ENCODE measurements around the gene ADCY10. TPM values are rescaled to one million over a fixed set of nuclear protein-coding genes. Genes with fewer than 3 reads are reported as not detected.

ADCY10 gene
- total and polyA plus RNA-seq, 2 donors (not counting 1 experiment from before 2014, with no cell fraction given), result 0.09 to 0.17 TPM

DNA sequence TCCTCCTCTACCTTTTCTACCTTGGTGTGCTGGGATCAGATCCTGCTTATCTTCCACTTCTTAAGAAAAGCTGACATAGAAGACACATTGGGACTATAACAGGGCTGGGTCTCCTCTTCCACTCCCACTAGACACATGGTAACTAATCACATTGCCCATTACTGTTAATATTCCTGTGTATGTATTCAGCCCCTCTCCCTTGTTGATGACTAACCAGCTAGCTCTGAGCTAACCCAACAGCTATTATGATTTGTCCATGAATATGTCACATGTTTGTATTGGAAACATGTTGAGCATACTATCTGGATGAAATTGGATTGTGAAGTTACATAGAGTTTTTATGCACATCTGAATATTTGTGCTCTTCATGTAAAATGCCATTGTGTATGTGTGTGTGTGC lies 139.2 kb downstream of the ADCY10 start:
- no peak for TF ChIP-seq EZH2 (IDR thresholded peaks at IDR 0.05; ENCODE audit: low read length, missing control alignments)
- no peak for TF ChIP-seq CTCF (conservative IDR thresholded peaks at IDR 0.05 in 1 of 2, IDR thresholded peaks at IDR 0.05 in 1 of 2; ENCODE audit: low read depth in 1 of 2, low read length in 2 of 2)
- DNase-seq (ENCODE audit: low read depth in 2 of 2), result peak in 1 of 2 donors; percentile 59
- H3K9me3 ChIP-seq (ENCODE audit: control insufficient read depth, insufficient read depth, low read depth, low read length), result no peaks in the 10 kb centered on the region
- H3K4me3 ChIP-seq (replicated peaks in 1 of 4; ENCODE audit: control extremely low read depth in 1 of 4, insufficient read depth in 1 of 4, low read depth in 3 of 4, low read length in 4 of 4), result no peak overlapping the region
- peaks cover 4% of the 10 kb centered on the region for H3K36me3 ChIP-seq (ENCODE audit: control insufficient read depth, insufficient read depth, low read length)
- H2AFZ ChIP-seq (ENCODE audit: low read length), result no peak overlapping the region
- H3K79me2 ChIP-seq (ENCODE audit: control insufficient read depth, insufficient read depth, low read length), result no peaks in the 10 kb centered on the region
- H4K20me1 ChIP-seq (ENCODE audit: control insufficient read depth, extremely low read depth, insufficient read depth, low read length), result no peaks in the 10 kb centered on the region
- H3K4me2 ChIP-seq (ENCODE audit: extremely low read depth, insufficient read depth, low read length), result no peak overlapping the region
- H3K9ac ChIP-seq (ENCODE audit: insufficient read depth, low read length), result no peak overlapping the region
- no peak overlapping the region for H3K27ac ChIP-seq (ENCODE audit: insufficient read depth, low read length)
- no peaks in the 10 kb centered on the region for H3K27me3 ChIP-seq (ENCODE audit: control insufficient read depth, insufficient read depth, low read length)
- H3K4me1 ChIP-seq (ENCODE audit: control insufficient read depth, extremely low read depth, insufficient read depth, low read length), result peaks cover 3% of the 10 kb centered on the region

DNA sequence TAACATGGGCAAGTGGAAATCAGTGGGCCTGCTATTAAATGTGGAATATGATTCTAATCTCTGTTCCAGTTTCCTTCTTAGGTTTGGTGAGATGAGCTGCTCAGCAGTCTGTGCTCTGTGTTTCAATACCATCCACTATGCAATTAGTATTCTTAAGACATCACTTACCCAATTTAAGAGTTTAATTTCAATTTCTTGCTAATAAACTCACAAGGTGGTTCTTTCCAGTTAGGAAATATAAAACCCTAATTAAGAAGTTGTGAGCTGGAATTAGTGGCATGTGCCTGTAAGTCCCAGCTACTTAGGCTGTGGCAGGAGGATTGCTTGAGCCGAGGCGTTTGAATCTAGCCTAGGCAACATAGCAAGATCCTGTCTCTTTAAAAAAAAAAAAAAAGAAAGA lies 140.4 kb downstream of the ADCY10 start:
- no peaks in the 10 kb centered on the region for H3K9me3 ChIP-seq (ENCODE audit: control insufficient read depth, insufficient read depth, low read depth, low read length)
- no peak for TF ChIP-seq EZH2 (IDR thresholded peaks at IDR 0.05; ENCODE audit: low read length, missing control alignments)
- TF ChIP-seq CTCF (conservative IDR thresholded peaks at IDR 0.05 in 1 of 2, IDR thresholded peaks at IDR 0.05 in 1 of 2; ENCODE audit: low read depth in 1 of 2, low read length in 2 of 2), result no peak
- DNase-seq (ENCODE audit: low read depth in 2 of 2), result no peak
- H4K20me1 ChIP-seq (ENCODE audit: control insufficient read depth, extremely low read depth, insufficient read depth, low read length), result no peaks in the 10 kb centered on the region
- H3K27me3 ChIP-seq (ENCODE audit: control insufficient read depth, insufficient read depth, low read length), result no peaks in the 10 kb centered on the region
- no peak overlapping the region for H3K4me3 ChIP-seq (replicated peaks in 1 of 4; ENCODE audit: control extremely low read depth in 1 of 4, insufficient read depth in 1 of 4, low read depth in 3 of 4, low read length in 4 of 4)
- no peaks in the 10 kb centered on the region for H3K79me2 ChIP-seq (ENCODE audit: control insufficient read depth, insufficient read depth, low read length)
- no peak overlapping the region for H3K27ac ChIP-seq (ENCODE audit: insufficient read depth, low read length)
- no peak overlapping the region for H2AFZ ChIP-seq (ENCODE audit: low read length)
- peaks cover 4% of the 10 kb centered on the region for H3K36me3 ChIP-seq (ENCODE audit: control insufficient read depth, insufficient read depth, low read length)
- H3K9ac ChIP-seq (ENCODE audit: insufficient read depth, low read length), result no peak overlapping the region
- H3K4me1 ChIP-seq (ENCODE audit: control insufficient read depth, extremely low read depth, insufficient read depth, low read length), result peaks cover 3% of the 10 kb centered on the region
- H3K4me2 ChIP-seq (ENCODE audit: extremely low read depth, insufficient read depth, low read length), result no peak overlapping the region

GRCh38 chr1:167772436-167772835 lies 141.5 kb downstream of the ADCY10 start:
- no peaks in the 10 kb centered on the region for H3K27me3 ChIP-seq (ENCODE audit: control insufficient read depth, insufficient read depth, low read length)
- no peaks in the 10 kb centered on the region for H3K9me3 ChIP-seq (ENCODE audit: control insufficient read depth, insufficient read depth, low read depth, low read length)
- no peak overlapping the region for H2AFZ ChIP-seq (ENCODE audit: low read length)
- H3K27ac ChIP-seq (ENCODE audit: insufficient read depth, low read length), result no peak overlapping the region
- no peak for DNase-seq (ENCODE audit: low read depth in 2 of 2)
- H3K4me2 ChIP-seq (ENCODE audit: extremely low read depth, insufficient read depth, low read length), result no peak overlapping the region
- no peak overlapping the region for H3K4me3 ChIP-seq (replicated peaks in 1 of 4; ENCODE audit: control extremely low read depth in 1 of 4, insufficient read depth in 1 of 4, low read depth in 3 of 4, low read length in 4 of 4)
- H4K20me1 ChIP-seq (ENCODE audit: control insufficient read depth, extremely low read depth, insufficient read depth, low read length), result no peaks in the 10 kb centered on the region
- H3K36me3 ChIP-seq (ENCODE audit: control insufficient read depth, insufficient read depth, low read length), result peaks cover 3% of the 10 kb centered on the region
- H3K9ac ChIP-seq (ENCODE audit: insufficient read depth, low read length), result no peak overlapping the region
- H3K79me2 ChIP-seq (ENCODE audit: control insufficient read depth, insufficient read depth, low read length), result no peaks in the 10 kb centered on the region
- H3K4me1 ChIP-seq (ENCODE audit: control insufficient read depth, extremely low read depth, insufficient read depth, low read length), result peaks cover 3% of the 10 kb centered on the region
- TF ChIP-seq EZH2 (IDR thresholded peaks at IDR 0.05; ENCODE audit: low read length, missing control alignments) (no peak), CTCF (conservative IDR thresholded peaks at IDR 0.05 in 1 of 2, IDR thresholded peaks at IDR 0.05 in 1 of 2; ENCODE audit: low read depth in 1 of 2, low read length in 2 of 2) (no peak)

Data from fibroblast of lung (primary cell).